Activated CD8-positive, alpha-beta T cell treated with anti-CD3 and anti-CD28 coated beads for 36 hours (primary cell): ENCODE measurements around the gene CLIP2. TPM values are rescaled to one million over a fixed set of nuclear protein-coding genes. Genes with fewer than 3 reads are reported as not detected.

Experiments used
- ATAC-seq: fragments of 200-7000 bp; cut with Tn5 transposase; one replicate; pipeline ENCODE4 v1.10.0; 2021; ENCODE audit warnings: mild to moderate bottlenecking, moderate library complexity
- CTCF ChIA-PET: fragments of 350-600 bp; sonication (Branson Sonifier 250); formaldehyde crosslinking; loops from one replicate; lab custom pipeline; 2021; ENCODE audit warnings: antibody characterized with exemption; lab: Charles Lee
- POLR2A ChIA-PET: fragments of 350-600 bp; sonication (Branson Sonifier 250); formaldehyde crosslinking; loops from one replicate; lab custom pipeline; 2021; ENCODE audit warnings: antibody characterized with exemption; lab: Charles Lee
- DNase-seq: peaks from one replicate; pipeline ENCODE4 v3.0.0-alpha.2; 2020
- H3K27ac Mint-ChIP-seq: one replicate; pipeline ENCODE4 v1.8.0; 2021; ENCODE audit warnings: mild to moderate bottlenecking, mixed read lengths
- H3K27me3 Mint-ChIP-seq: one replicate; pipeline ENCODE4 v1.8.0; 2021; ENCODE audit warnings: mixed read lengths
- H3K36me3 Mint-ChIP-seq: one replicate; pipeline ENCODE4 v1.8.0; 2021; ENCODE audit warnings: low read depth, mixed read lengths
- H3K4me1 Mint-ChIP-seq: one replicate; pipeline ENCODE4 v1.8.0; 2021; ENCODE audit warnings: low read depth, mixed read lengths
- H3K4me3 Mint-ChIP-seq: one replicate; pipeline ENCODE4 v1.8.0; 2021; ENCODE audit warnings: mild to moderate bottlenecking, moderate library complexity, mixed read lengths
- H3K9me3 Mint-ChIP-seq: one replicate; pipeline ENCODE4 v1.8.0; 2021; ENCODE audit warnings: mixed read lengths
- CTCF ChIP-seq: fragments of 200-600 bp; IDR thresholded peaks from one replicate; pipeline ENCODE4 v1.8.0; 2022; ENCODE audit warnings: antibody characterized with exemption, mild to moderate bottlenecking
- intact Hi-C: fragments of 100-400 bp; cut with micrococcal nuclease; formaldehyde crosslinking; loops from one replicate; pipeline ENCODE4 v1.10.0; 2022
- total RNA-seq, 2 experiments: library from RNA; stranded (reverse); gene quantifications; one replicate each; pipeline ENCODE4 v1.2.3, GENCODE V29; 2021

CLIP2 gene
- total RNA-seq, 2 experiments from 2014 or later: 1.3 to 1.4 TPM

DNA sequence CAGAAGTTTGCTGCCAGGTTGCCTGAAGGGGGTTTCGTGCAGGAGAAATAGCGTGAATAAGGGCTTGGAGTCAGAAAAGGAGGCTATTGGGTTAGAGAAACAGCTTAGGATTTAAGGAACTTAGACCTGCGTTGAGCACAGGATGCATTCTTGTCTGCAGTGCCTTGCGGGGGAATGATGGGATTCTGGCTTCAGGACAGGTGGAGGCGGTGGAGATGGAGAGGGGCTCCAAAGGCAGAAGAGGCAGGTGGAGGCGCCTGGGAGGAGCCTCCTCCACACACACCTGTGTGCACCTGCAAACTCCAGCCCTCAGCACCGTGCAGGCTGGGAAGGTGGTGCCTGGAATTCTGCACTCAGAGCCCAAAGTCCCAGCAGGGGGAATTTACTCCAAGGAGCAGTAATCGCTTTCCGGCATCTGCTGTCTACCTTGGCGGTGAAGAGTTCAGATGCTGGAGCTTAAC is 1.8 kb downstream of the CLIP2 start:
- Mint-ChIP-seq H3K4me3 (no peak overlapping the region), H3K27me3 (peaks cover 18% of the 10 kb centered on the region), H3K27ac (no peak overlapping the region), H3K4me1 (peaks cover 12% of the 10 kb centered on the region), H3K9me3 (no peaks in the 10 kb centered on the region), H3K36me3 (no peaks in the 10 kb centered on the region)
- intact Hi-C loops: no loop called here
- CTCF ChIA-PET: interaction anchor here (5.0 kb wide), 1 partner anchor 110 kb away, joined by 23 read pairs; no protein-coding TSS in a partner anchor
- POLR2A ChIA-PET: no interaction called here
- DNase-seq (no peak), ATAC-seq (no peak)
- no peak for TF ChIP-seq CTCF

GRCh38 chr7:74291535-74291934 is 2.3 kb downstream of the CLIP2 start:
- POLR2A ChIA-PET: no interaction called here
- no peak overlapping the region for H3K27ac Mint-ChIP-seq

GRCh38 chr7:74292757-74293576 is 3.8 kb downstream of the CLIP2 start:
- TF ChIP-seq CTCF: no peak
- CTCF ChIA-PET: interaction anchor here (2.4 to 5.0 kb wide), 2 partner anchors 87 to 108 kb away, joined by 7 to 23 read pairs; no protein-coding TSS in a partner anchor
- POLR2A ChIA-PET: interaction anchor here (0.6 kb wide), 1 partner anchor 522 kb away, joined by 3 read pairs; no protein-coding TSS in a partner anchor
- DNase-seq: no peak
- no peak for ATAC-seq
- Mint-ChIP-seq H3K4me1 (peaks cover 11% of the 10 kb centered on the region), H3K36me3 (no peaks in the 10 kb centered on the region), H3K4me3 (no peak overlapping the region), H3K27me3 (peaks cover 14% of the 10 kb centered on the region), H3K9me3 (no peaks in the 10 kb centered on the region), H3K27ac (no peak overlapping the region)
- intact Hi-C loops: no loop called here

More at GRCh38 chr7:74291535-74291934, 2.3 kb downstream of the CLIP2 start:
- intact Hi-C loops: no loop called here
- DNase-seq: no peak
- Mint-ChIP-seq H3K4me1 (peaks cover 12% of the 10 kb centered on the region), H3K27me3 (peaks cover 18% of the 10 kb centered on the region), H3K4me3 (no peak overlapping the region), H3K36me3 (no peaks in the 10 kb centered on the region), H3K9me3 (no peaks in the 10 kb centered on the region)
- CTCF ChIA-PET: interaction anchor here (2.4 to 5.0 kb wide), 2 partner anchors 85 to 110 kb away, joined by 7 to 23 read pairs; no protein-coding TSS in a partner anchor
- no peak for ATAC-seq
- TF ChIP-seq CTCF: no peak

DNA sequence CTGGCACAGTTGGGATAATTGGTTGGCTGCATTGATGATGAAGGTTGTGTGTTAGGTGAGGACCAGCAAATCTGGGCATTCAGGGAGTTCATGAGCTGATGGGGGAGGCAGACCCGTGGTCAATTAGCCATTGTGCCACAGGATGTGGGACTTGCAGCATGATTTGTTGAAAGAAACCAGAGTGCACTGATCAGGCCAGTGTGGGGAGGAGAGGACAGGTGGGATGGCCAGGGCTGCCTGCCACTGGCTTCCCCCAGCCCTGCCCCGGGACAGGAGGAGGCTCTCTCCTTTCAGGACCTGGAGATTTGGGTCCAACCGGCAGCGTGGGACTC is 4.3 kb downstream of the CLIP2 start:
- CTCF ChIA-PET: interaction anchor here (2.4 kb wide), 1 partner anchor 87 kb away, joined by 7 read pairs; no protein-coding TSS in a partner anchor
- Mint-ChIP-seq H3K4me3 (no peak overlapping the region), H3K27ac (no peak overlapping the region), H3K27me3 (peaks cover 9% of the 10 kb centered on the region), H3K9me3 (no peaks in the 10 kb centered on the region), H3K36me3 (no peaks in the 10 kb centered on the region), H3K4me1 (peaks cover 5% of the 10 kb centered on the region)
- POLR2A ChIA-PET: no interaction called here
- ATAC-seq (no peak), DNase-seq (no peak)
- intact Hi-C loops: no loop called here
- no peak for TF ChIP-seq CTCF
